22Rv1 (cell line): ENCODE data around the gene PLSCR3.

Experiments used
- H3K27ac ChIP-seq: fragments of 450-650 bp; 2 replicates; pipeline ENCODE4 v1.5.1; 2017
- CTCF ChIP-seq: fragments of 450-650 bp; IDR thresholded peaks from 2 replicates; pipeline ENCODE4 v1.5.1; 2017; ENCODE audit warnings: mild to moderate bottlenecking
- ZFX ChIP-seq: fragments of 450-650 bp; IDR thresholded peaks from 2 replicates; pipeline ENCODE4 v1.6.1; 2017; ENCODE audit warnings: antibody characterized with exemption, borderline replicate concordance

PLSCR3 gene

GRCh38 chr17:7416323-7416722 lies 22.0 kb upstream of the PLSCR3 start:
- no peak overlapping the region for H3K27ac ChIP-seq
- no peak for TF ChIP-seq ZFX
- no peak for TF ChIP-seq CTCF

- no peak overlapping the region for H3K27ac ChIP-seq
- TF ChIP-seq ZFX (no peak), CTCF (no peak)
These were observed 21.5 kb upstream of the PLSCR3 start for GRCh38 chr17:7415784-7416183.

GRCh38 chr17:7414837-7415236 lies 20.5 kb upstream of the PLSCR3 start:
- no peak for TF ChIP-seq ZFX
- no peak for TF ChIP-seq CTCF
- no peak overlapping the region for H3K27ac ChIP-seq

GRCh38 chr17:7413346-7413985 lies 19.1 kb upstream of the PLSCR3 start:
- no peak for TF ChIP-seq CTCF
- TF ChIP-seq ZFX = no peak
- no peak overlapping the region for H3K27ac ChIP-seq

GRCh38 chr17:7411427-7411750 lies 17.1 kb upstream of the PLSCR3 start:
- no peak overlapping the region for H3K27ac ChIP-seq
- TF ChIP-seq CTCF (no peak), ZFX (no peak)

DNA sequence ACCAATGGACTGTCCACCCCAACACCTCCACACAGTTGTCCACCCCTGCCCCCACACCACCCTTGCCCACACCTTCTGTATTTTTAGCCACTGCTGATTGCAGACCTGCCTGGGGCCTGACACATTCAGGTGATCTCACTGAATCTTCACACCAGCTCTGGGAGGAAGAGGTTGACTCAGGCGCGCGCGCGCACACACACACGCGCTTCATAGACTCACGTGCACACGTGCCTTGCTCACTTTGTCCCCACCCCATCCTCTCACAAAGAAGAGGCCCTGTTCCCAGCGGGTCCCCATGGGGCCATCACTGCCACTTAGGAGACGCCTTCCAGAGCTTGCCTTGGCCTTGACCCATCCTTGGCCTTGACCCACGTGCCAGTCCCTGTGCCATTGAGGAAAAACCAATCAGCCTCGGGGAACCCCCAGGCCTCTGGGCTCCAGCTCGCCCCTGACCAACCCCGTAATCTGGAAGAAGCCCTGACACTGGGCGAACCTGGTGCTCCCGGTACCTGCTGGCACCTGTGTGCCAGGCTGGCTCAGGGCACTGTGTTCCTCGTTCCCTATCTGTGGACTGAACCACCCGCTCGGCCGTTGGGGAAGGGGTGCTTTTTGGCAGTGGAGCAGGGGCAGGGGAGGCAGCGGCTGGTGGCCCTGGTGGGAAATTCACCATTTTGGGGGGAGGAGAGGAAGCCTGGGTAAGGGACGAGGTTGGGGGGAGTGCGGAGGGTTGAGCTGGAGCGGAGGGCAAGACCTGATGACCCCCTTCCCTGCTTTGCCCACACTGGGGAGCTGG lies 16.5 kb upstream of the PLSCR3 start:
- H3K27ac ChIP-seq = no peak overlapping the region
- TF ChIP-seq CTCF = no peak
- TF ChIP-seq ZFX = no peak

DNA sequence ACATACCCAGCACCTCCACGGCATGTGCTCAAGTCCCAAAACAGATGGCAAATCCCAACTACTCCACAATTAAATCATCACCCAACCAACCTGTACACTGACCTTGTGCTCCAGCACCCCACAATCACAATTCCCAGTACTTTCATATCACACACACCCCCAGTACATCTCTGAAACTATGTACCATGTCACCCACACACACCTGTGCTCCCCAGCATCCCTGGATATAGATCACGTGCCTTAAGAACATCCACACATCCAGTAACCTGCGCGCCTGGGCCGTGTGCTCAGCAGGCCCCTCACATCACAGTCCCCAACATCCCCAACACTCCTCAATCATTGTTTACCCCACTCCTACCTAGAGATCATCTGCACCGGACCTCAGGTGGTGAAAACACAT lies 15.4 kb upstream of the PLSCR3 start:
- TF ChIP-seq ZFX = no peak
- TF ChIP-seq CTCF = no peak
- no peak overlapping the region for H3K27ac ChIP-seq
